ENCODE data around the gene RAB33B.

- TF ChIP-seq CTCF (IDR thresholded peaks at IDR 0.05) (no peak), POLR2A (IDR thresholded peaks at IDR 0.05) (no peak)
Measured at GRCh38 chr4:139458543-139458942, 4.6 kb downstream of the RAB33B start.

All from right lobe of liver (tissue), 4 donors.